Left cardiac atrium (tissue), 4 donors: ENCODE data around the gene OLAH. TPM values are rescaled to one million over a fixed set of nuclear protein-coding genes. Genes with fewer than 3 reads are reported as not detected.

ENCODE experiments used
- ATAC-seq, 2 donors: fragments of 200-7000 bp; cut with Tn5 transposase; one replicate each; pipeline ENCODE4 v1.9.1; 2020; ENCODE audit warnings: mild to moderate bottlenecking in 2 of 2, moderate library complexity in 2 of 2
- DNase-seq: peaks from one replicate; pipeline ENCODE4 v3.0.0-alpha.2; 2020
- intact Hi-C, 2 donors: fragments of 100-400 bp; cut with DNase I; formaldehyde crosslinking; loops; one replicate each; pipeline versions ENCODE4 v1.14.1 to v1.15.1; 2022 to 2023
- total RNA-seq, 2 donors: library from RNA; stranded (reverse); fragmentation: NEBNext Ultra II Directional; extraction: Animal tissue kit (Norgen Biotek cat#: 25700); gene quantifications; one replicate each; pipeline ENCODE4 v1.2.1, GENCODE V29; 2021
- donor health status: DM: no; HTN: yes; CAD: no.
- donor health status: DM: no; HTN: yes; CAD: no; lungs with severe emphysema.
- donor health status: DM: yes; HTN: yes; CAD: no.
- donor health status: Dilated cardiomyopathy.

Gene OLAH
- total RNA-seq, 2 donors from 2014 or later: 0.35 to 0.42 TPM

DNA sequence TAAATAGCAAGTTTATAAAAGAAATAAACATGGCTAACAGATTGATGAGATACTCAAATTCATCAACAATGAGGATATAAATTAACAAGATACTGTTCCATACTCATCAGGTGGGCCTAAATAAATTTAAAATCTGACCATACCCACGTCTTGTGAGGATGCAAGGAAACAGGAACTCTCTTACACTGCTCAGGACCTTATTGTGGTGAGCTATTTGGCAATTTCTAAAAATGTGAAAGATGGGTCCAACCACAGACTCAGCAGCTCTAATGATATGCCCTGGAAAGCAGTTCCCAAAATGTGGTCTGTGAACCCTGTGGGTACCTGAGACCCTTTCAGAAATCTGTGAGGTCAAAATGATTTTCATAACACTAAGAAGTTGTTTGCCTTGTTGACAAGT is 74.9 kb downstream of the OLAH start:
- ATAC-seq: no peak
- intact Hi-C loops: no loop called here
- DNase-seq: no peak

DNA sequence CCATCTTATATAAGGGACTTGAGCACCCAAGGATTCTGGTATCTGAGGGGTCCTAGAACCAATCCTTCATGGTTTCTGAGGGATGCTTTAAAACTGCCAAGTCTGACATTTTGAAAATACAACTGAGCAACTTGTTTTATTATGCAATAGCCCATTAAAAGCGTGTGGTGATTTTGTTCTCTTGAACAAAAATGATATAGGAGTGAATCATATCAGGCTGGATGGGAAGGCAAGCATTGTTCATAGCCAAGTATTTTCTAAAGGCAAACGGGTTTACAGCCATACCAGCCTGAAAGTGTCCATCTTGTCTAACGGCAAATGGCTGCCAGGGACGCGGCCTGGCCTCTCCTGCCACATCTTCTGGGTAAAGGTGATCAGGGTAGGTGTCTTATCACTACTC is 76.8 kb downstream of the OLAH start:
- ATAC-seq (no peak), DNase-seq (no peak)
- intact Hi-C loops: no loop called here

DNA sequence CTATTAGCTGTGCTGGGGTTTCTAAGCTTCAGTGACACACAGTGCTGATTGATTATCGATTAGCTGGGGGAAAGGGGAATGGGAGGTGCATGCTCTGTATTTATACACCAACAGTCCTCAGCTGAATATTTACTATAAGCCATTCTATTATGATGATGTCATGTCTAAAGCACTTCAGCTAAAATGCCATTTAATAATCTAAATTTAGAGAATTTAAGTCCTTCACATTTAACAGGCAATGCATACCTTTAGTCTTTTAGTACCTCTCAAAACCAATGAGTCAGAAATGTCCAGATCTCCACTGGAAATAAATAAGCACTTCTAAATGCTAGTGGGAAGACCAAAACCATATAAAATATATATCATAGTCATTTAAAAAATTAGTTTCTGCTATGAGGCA is 78.0 kb downstream of the OLAH start:
- intact Hi-C loops: no loop called here
- DNase-seq: no peak
- ATAC-seq: no peak

DNA sequence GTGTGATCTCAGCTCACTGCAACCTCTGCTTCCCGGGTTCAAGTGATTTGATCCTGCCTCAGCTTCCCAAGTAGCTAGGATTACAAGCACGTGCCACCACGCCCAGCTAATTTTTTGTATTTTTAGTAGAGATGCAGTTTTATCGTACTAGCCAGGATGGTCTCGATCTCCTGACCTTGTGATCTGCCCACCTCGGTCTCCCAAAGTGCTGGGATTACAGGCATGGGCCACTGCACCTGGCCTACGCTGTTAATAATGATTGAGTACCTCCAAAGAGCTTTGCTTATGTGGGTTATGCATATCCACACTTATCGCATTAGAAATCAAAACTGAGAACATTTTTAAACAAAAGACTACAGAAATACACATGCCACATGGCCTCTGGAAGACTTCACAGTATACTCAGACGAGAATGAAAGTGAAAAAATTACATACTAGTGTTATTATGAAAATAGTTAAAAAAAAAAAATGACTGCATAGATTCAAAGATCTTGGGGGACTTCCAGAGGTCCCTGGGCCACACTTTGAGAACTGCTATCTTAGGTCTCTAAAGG is 78.8 kb downstream of the OLAH start:
- intact Hi-C loops: no loop called here
- DNase-seq (no peak), ATAC-seq (no peak)

Other genes starting within 250 kb of the OLAH start
- gene CDNF, start 205.9 kb upstream of the OLAH start, total RNA-seq: 1 to 10 TPM; 1.3 to 1.6 TPM
- gene HSPA14, start 205.6 kb upstream of the OLAH start, total RNA-seq: 10 to 100 TPM in 1 of 2 donors, 1 to 10 TPM in 1; 7.0 to 10.5 TPM
- gene MSANTD7, start 205.6 kb upstream of the OLAH start, total RNA-seq: 1 to 10 TPM; 5.4 to 6.3 TPM
- 1 to 10 TPM; 6.4 to 7.6 TPM for gene SUV39H2, start 165.1 kb upstream of the OLAH start, total RNA-seq
- gene DCLRE1C, start 89.8 kb upstream of the OLAH start, total RNA-seq: 1 to 10 TPM; 3.9 to 5.4 TPM
- not detected for gene MEIG1, start 84.6 kb upstream of the OLAH start, total RNA-seq
- gene ACBD7, start 44.8 kb downstream of the OLAH start, total RNA-seq: under 1 TPM in 1 of 2 donors, not detected in 1; 0.21 TPM
- gene RPP38, start 53.4 kb downstream of the OLAH start, total RNA-seq: 1 to 10 TPM; 9.1 to 9.3 TPM
- 10 to 100 TPM; 14.0 to 15.8 TPM for gene NMT2, start 124.8 kb downstream of the OLAH start, total RNA-seq